Activated naive CD8-positive, alpha-beta T cell treated with anti-CD3 and anti-CD28 coated beads, Interleukin-2, amount 10 ng/mL, durations not matched to agents 7 days and 5 days (primary cell): ENCODE data around the gene IREB2. TPM values are rescaled to one million over a fixed set of nuclear protein-coding genes. Genes with fewer than 3 reads are reported as not detected.
A peak's percentile ranks its signal among the peaks of the same experiment; 100 is the strongest.

Experiments used
- ATAC-seq: fragments of 150-1000 bp; cut with Tn5 transposase; one replicate; pipeline ENCODE4 v1.10.0; 2021; ENCODE audit warnings: low read depth, moderate library complexity
- POLR2A ChIA-PET: fragments of 350-600 bp; sonication (Branson Sonifier 250); formaldehyde crosslinking; loops from one replicate; lab custom pipeline; 2021; ENCODE audit warnings: antibody characterized with exemption; lab: Charles Lee
- DNase-seq: peaks from one replicate; pipeline ENCODE4 v3.0.0; 2021
- H3K27ac Mint-ChIP-seq: one replicate; pipeline ENCODE4 v1.8.0; 2022; ENCODE audit warnings: mild to moderate bottlenecking, mixed read lengths
- H3K27me3 Mint-ChIP-seq: one replicate; pipeline ENCODE4 v1.8.0; 2022; ENCODE audit warnings: mild to moderate bottlenecking, moderate library complexity, mixed read lengths
- H3K36me3 Mint-ChIP-seq: one replicate; pipeline ENCODE4 v1.8.0; 2021; ENCODE audit warnings: mild to moderate bottlenecking, mixed read lengths
- H3K4me1 Mint-ChIP-seq: one replicate; pipeline ENCODE4 v1.8.0; 2021; ENCODE audit warnings: mixed read lengths
- H3K4me3 Mint-ChIP-seq: one replicate; pipeline ENCODE4 v1.8.0; 2022; ENCODE audit warnings: mild to moderate bottlenecking, moderate library complexity, mixed read lengths
- H3K9me3 Mint-ChIP-seq: one replicate; pipeline ENCODE4 v1.8.0; 2021; ENCODE audit warnings: mixed read lengths
- total RNA-seq, 2 experiments: library from RNA; stranded (reverse); gene quantifications; one replicate each; pipeline ENCODE4 v1.2.3, GENCODE V29; 2021

Gene IREB2
- total RNA-seq, 2 experiments from 2014 or later: 60.6 to 61.4 TPM

DNA sequence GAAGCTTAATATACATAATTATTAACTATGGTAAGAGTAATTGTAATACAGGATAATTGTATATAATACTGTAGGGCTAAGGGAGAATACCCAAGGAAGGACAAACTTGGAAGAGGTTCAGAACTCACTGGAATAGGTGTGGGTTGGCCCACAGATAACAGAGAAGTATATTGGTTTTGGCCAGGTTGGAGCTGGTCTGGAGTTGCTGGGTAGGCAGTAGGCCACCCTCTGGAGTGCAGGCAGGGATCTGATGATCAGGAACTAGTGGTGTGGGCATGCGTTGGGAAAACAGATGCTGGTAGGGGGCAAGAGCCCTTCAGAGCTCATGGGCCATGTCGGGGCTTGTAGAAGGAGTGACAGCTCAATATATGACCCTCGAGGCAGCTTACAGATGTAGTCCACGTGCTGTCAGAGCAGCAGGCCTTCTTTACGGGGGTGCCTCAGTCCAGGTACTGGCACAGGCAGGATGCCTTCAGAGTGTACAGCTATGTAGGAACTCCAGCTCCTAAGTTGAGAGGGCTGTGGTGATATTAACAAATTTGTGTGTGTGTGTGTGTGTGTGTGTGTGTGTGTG lies 12.4 kb downstream of the IREB2 start:
- Mint-ChIP-seq H3K27ac (no peak overlapping the region), H3K4me3 (no peak overlapping the region), H3K27me3 (no peaks in the 10 kb centered on the region), H3K4me1 (peaks cover 31% of the 10 kb centered on the region), H3K9me3 (no peaks in the 10 kb centered on the region), H3K36me3 (peaks cover 25% of the 10 kb centered on the region)
- ATAC-seq (no peak), DNase-seq (no peak)
- POLR2A ChIA-PET: interaction anchor here (1.1 kb wide), 1 partner anchor 13 kb away, joined by 4 read pairs; no protein-coding TSS in a partner anchor

DNA sequence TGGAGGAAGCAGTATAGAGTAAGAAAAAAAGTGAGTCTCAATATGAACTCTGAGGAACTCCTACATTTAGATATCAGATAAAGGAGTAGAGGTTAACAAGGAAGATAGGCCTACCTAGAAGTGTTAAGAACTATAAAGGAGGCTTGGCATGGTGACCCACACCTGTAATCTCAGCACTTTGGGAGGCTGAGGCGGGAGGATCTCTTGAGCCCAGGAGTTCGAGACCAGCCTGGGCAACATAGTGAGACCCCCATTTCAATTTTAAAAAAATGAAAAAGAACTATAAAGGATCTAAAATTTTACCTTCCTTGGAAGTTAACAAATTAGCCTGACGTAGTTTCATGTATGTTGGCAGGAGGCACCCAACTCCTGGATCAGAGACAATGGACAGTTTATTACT lies 14.5 kb downstream of the IREB2 start:
- ATAC-seq (no peak), DNase-seq (no peak)
- H3K9me3 Mint-ChIP-seq: no peaks in the 10 kb centered on the region
- peaks cover 29% of the 10 kb centered on the region for H3K4me1 Mint-ChIP-seq
- no peaks in the 10 kb centered on the region for H3K27me3 Mint-ChIP-seq
- POLR2A ChIA-PET: interaction anchor here (0.9 kb wide), 1 partner anchor 15 kb away, joined by 3 read pairs; the partner anchor contains the start of gene IREB2
- H3K36me3 Mint-ChIP-seq: peaks cover 14% of the 10 kb centered on the region
- H3K4me3 Mint-ChIP-seq: no peak overlapping the region
- H3K27ac Mint-ChIP-seq: no peak overlapping the region

DNA sequence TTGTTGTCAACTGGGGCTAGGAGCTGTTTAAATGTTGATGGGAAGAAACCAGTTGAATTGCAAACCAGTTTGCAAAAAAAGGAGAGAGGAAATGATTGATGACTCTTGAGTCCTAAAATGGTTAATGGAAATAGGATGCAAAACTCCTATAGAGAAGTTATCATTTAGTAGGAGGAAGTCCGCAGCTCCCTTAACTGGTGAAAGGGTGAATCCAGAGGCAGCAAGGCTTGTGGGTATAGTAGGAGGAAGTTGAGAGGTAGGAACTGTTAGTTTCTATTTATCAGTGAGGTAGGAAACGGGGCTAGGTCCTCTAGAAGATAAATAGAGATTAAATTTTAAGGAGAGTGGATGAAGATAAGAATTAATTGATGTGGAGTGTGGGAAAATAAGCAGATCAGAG lies 15.4 kb downstream of the IREB2 start:
- Mint-ChIP-seq H3K27me3 (no peaks in the 10 kb centered on the region), H3K4me3 (no peak overlapping the region), H3K27ac (no peak overlapping the region), H3K9me3 (no peaks in the 10 kb centered on the region), H3K36me3 (peaks cover 14% of the 10 kb centered on the region), H3K4me1 (peaks cover 29% of the 10 kb centered on the region)
- ATAC-seq (no peak), DNase-seq (no peak)
- POLR2A ChIA-PET: interaction anchor here (0.9 kb wide), 1 partner anchor 16 kb away, joined by 3 read pairs; the partner anchor contains the start of gene IREB2

- Mint-ChIP-seq H3K4me3 (no peak overlapping the region), H3K9me3 (no peaks in the 10 kb centered on the region), H3K4me1 (peaks cover 28% of the 10 kb centered on the region), H3K36me3 (peaks cover 14% of the 10 kb centered on the region), H3K27me3 (no peaks in the 10 kb centered on the region), H3K27ac (no peak overlapping the region)
- no peak for ATAC-seq
- POLR2A ChIA-PET: no interaction called here
- DNase-seq: no peak
Observed at GRCh38 chr15:78454992-78455391, 17.0 kb downstream of the IREB2 start.

- ATAC-seq: no peak
- DNase-seq: no peak
Observed at GRCh38 chr15:78455749-78456148, 17.7 kb downstream of the IREB2 start.

DNA sequence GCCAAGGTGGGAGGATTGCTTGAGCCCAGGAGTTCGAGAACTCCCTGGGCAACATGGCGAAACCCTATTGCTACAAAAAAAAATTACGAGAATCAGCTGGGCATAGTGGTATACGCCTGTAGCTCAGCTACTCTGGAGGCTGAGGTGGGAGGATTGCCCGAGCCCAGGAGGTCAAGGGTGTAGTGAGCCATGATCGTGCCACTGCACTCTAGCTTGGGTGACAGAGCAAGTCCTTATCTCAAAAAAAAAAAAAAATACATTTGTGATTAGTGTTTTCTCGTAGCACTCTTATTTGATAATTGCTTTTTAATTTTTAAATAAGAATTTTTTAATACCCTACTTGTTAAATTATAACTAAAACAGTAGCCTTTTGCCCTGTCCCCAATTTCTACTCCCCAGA lies 18.4 kb downstream of the IREB2 start:
- DNase-seq (no peak), ATAC-seq (no peak)
- Mint-ChIP-seq H3K4me3 (no peak overlapping the region), H3K27ac (no peak overlapping the region), H3K27me3 (no peaks in the 10 kb centered on the region), H3K36me3 (peaks cover 16% of the 10 kb centered on the region), H3K9me3 (no peaks in the 10 kb centered on the region), H3K4me1 (peaks cover 34% of the 10 kb centered on the region)
- POLR2A ChIA-PET: no interaction called here

More at GRCh38 chr15:78455749-78456148, 17.7 kb downstream of the IREB2 start:
- POLR2A ChIA-PET: no interaction called here
- H3K9me3 Mint-ChIP-seq: no peaks in the 10 kb centered on the region
- peaks cover 28% of the 10 kb centered on the region for H3K4me1 Mint-ChIP-seq
- H3K4me3 Mint-ChIP-seq: no peak overlapping the region
- H3K27me3 Mint-ChIP-seq: no peaks in the 10 kb centered on the region
- no peak overlapping the region for H3K27ac Mint-ChIP-seq
- peaks cover 14% of the 10 kb centered on the region for H3K36me3 Mint-ChIP-seq

GRCh38 chr15:78457101-78457500 lies 19.1 kb downstream of the IREB2 start:
- Mint-ChIP-seq H3K9me3 (no peaks in the 10 kb centered on the region), H3K27ac (no peak overlapping the region)

DNA sequence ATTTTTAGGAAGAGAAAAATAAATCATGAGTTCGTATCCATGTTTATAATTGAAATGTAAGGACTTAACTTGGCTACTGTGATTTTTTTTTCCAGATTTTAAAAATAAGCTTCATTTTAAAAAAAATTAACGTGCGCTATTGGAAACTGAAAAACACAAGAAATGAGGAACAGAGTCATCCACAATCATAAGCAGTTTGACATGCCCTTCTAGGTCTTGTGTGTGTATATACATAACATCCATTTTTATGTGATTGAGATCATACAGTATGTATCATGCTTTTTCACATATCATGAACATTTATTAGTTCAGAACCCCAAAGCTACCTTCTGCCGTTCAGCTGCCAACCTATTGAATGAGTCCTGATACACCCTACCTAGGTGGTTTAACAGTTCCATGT lies 22.7 kb downstream of the IREB2 start:
- H3K4me3 Mint-ChIP-seq: no peak overlapping the region
- H3K4me1 Mint-ChIP-seq: peaks cover 21% of the 10 kb centered on the region
- DNase-seq (no peak), ATAC-seq (no peak)
- H3K27me3 Mint-ChIP-seq: no peaks in the 10 kb centered on the region
- H3K27ac Mint-ChIP-seq: no peak overlapping the region
- peaks cover 20% of the 10 kb centered on the region for H3K36me3 Mint-ChIP-seq
- no peaks in the 10 kb centered on the region for H3K9me3 Mint-ChIP-seq
- POLR2A ChIA-PET: no interaction called here

More at GRCh38 chr15:78457101-78457500, 19.1 kb downstream of the IREB2 start:
- ATAC-seq (no peak), DNase-seq (no peak)
- Mint-ChIP-seq H3K36me3 (peaks cover 14% of the 10 kb centered on the region), H3K4me1 (peaks cover 35% of the 10 kb centered on the region), H3K27me3 (no peaks in the 10 kb centered on the region), H3K4me3 (no peak overlapping the region)
- POLR2A ChIA-PET: no interaction called here

DNA sequence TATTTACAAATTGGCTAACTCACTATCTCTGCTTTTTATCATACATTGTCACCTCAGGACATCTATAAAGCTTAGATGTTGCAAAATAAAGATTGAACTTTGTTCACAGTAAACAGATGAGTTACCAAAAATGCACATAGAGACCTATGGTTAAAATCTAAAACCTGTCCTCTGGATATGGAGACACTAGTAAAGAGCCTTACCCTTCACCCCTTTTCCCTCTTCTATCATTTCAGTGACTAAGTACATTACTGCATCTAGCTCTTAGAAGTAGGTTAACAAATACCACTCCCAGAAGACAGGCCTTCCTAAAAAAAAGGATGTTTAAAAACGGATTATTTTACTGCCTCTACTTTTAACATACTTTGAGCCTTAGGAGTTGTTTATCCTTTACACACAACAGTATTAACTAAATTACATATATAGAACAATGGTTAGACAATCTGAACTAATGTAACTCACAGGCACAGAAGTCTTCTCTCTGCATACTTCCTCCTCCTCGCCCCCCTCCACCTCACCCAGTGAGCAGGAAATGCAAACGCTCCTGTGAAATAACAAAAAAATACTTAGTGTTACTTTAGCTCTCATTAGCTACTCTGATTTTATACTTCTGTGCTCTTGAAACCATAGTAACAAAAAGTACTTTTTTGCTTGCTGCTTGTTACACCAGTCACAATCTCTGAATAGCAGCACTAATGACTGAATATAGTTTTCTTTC lies 23.3 kb downstream of the IREB2 start:
- Mint-ChIP-seq H3K4me3 (no peak overlapping the region), H3K36me3 (peaks cover 20% of the 10 kb centered on the region), H3K4me1 (peaks cover 21% of the 10 kb centered on the region), H3K9me3 (no peaks in the 10 kb centered on the region), H3K27me3 (no peaks in the 10 kb centered on the region), H3K27ac (no peak overlapping the region)
- peak; percentile 61 for ATAC-seq
- DNase-seq: no peak
- POLR2A ChIA-PET: interaction anchor here (1.0 kb wide), 1 partner anchor 10 kb away, joined by 3 read pairs; no protein-coding TSS in a partner anchor

DNA sequence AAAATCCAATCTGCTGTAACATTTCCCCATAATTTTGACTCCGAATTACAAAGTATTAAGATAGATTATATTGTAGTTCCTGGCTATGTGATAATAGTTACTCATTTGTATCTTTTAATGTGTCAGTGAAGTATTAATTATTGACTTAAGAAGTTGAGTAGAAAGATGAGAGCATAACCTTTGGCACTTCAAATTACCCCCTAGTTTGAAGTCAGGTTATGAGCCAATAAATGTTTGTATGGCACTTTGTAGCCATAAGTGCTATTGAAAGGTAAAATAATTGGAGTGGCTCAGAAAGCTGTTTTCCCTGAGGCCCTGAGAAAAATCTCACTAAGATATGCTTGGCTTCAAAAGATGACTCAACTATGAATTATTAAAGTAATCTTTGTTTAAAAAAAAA lies 31.0 kb downstream of the IREB2 start:
- no peaks in the 10 kb centered on the region for H3K27me3 Mint-ChIP-seq
- no peaks in the 10 kb centered on the region for H3K4me1 Mint-ChIP-seq
- H3K4me3 Mint-ChIP-seq: no peak overlapping the region
- H3K27ac Mint-ChIP-seq: no peak overlapping the region
- H3K9me3 Mint-ChIP-seq: no peaks in the 10 kb centered on the region
- POLR2A ChIA-PET: interaction anchor here (1.2 kb wide), 1 partner anchor 31 kb away, joined by 3 read pairs; the partner anchor contains the start of gene IREB2
- H3K36me3 Mint-ChIP-seq: peaks cover 12% of the 10 kb centered on the region
- ATAC-seq: no peak
- DNase-seq: no peak

GRCh38 chr15:78477295-78477694 lies 39.3 kb downstream of the IREB2 start:
- POLR2A ChIA-PET: no interaction called here
- no peak overlapping the region for H3K27ac Mint-ChIP-seq

GRCh38 chr15:78479650-78480049 lies 41.6 kb downstream of the IREB2 start:
- H3K36me3 Mint-ChIP-seq: peaks cover 3% of the 10 kb centered on the region
- no peaks in the 10 kb centered on the region for H3K27me3 Mint-ChIP-seq
- H3K27ac Mint-ChIP-seq: no peak overlapping the region
- POLR2A ChIA-PET: no interaction called here
- no peak overlapping the region for H3K4me3 Mint-ChIP-seq
- no peaks in the 10 kb centered on the region for H3K9me3 Mint-ChIP-seq
- ATAC-seq (no peak), DNase-seq (no peak)
- no peaks in the 10 kb centered on the region for H3K4me1 Mint-ChIP-seq

More at GRCh38 chr15:78477295-78477694, 39.3 kb downstream of the IREB2 start:
- no peak overlapping the region for H3K4me3 Mint-ChIP-seq
- no peaks in the 10 kb centered on the region for H3K9me3 Mint-ChIP-seq
- H3K27me3 Mint-ChIP-seq: no peaks in the 10 kb centered on the region
- peaks cover 3% of the 10 kb centered on the region for H3K36me3 Mint-ChIP-seq
- H3K4me1 Mint-ChIP-seq: no peaks in the 10 kb centered on the region
- ATAC-seq: no peak
- no peak for DNase-seq

DNA sequence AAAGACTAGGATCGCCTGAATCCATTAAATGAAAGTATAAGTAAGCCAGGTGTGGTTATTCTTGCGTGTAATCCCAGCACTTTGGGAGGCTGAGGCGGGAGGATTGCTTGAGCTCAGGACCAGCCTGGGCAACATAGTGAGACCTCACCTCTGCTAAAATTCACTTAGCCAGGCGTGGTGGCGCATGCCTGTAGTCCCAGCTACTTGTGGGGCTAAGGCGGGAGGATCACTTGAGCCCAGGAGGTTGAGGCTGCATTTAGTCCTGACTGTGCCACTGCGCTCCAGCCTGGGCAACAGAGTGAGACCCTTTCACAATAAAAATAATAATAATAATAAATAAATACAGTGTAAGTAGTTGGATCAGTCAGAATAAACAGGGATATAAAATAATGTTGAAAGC lies 43.9 kb downstream of the IREB2 start:
- POLR2A ChIA-PET: no interaction called here
- DNase-seq: no peak
- H3K27ac Mint-ChIP-seq: no peak overlapping the region
- no peaks in the 10 kb centered on the region for H3K27me3 Mint-ChIP-seq
- no peaks in the 10 kb centered on the region for H3K4me1 Mint-ChIP-seq
- no peak for ATAC-seq
- H3K4me3 Mint-ChIP-seq: no peak overlapping the region
- peaks cover 7% of the 10 kb centered on the region for H3K36me3 Mint-ChIP-seq
- no peaks in the 10 kb centered on the region for H3K9me3 Mint-ChIP-seq

DNA sequence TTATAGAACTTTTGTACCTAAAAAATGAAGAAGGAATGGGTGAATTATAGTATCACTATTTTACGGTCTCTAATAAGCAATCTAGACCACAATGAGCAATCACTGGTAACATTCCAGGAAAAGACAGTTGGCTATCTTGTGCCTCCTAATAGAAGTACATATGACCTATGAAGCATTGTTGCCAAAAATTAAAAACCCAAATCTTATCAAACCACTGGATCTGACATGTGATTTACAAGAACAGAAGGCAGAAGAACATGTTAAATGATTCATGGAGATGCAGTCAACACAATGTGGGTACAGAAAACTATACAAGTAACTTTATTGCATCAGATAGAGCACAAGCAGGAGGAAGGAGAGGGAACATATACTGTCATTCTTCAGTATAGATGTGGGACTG lies 54.9 kb downstream of the IREB2 start:
- no peak for DNase-seq
- peak overlapping the region; percentile 6 for H3K27ac Mint-ChIP-seq
- H3K4me1 Mint-ChIP-seq: no peaks in the 10 kb centered on the region
- H3K27me3 Mint-ChIP-seq: no peaks in the 10 kb centered on the region
- ATAC-seq: no peak
- H3K4me3 Mint-ChIP-seq: no peak overlapping the region
- POLR2A ChIA-PET: no interaction called here
- peaks cover 22% of the 10 kb centered on the region for H3K36me3 Mint-ChIP-seq
- no peaks in the 10 kb centered on the region for H3K9me3 Mint-ChIP-seq
